ENCODE measurements around the gene CENPM. TPM values are rescaled to one million over a fixed set of nuclear protein-coding genes. Genes with fewer than 3 reads are reported as not detected.

The CENPM gene
- total and polyA plus RNA-seq, 7 donors = 0.52 to 2.3 (median 1.1) TPM; not detected in 1

- Histone ChIP-seq H3K4me3 (peak overlapping the region; percentile 59), H3K4me1 (peaks cover 12% of the 10 kb centered on the region), H3K27ac (no peak overlapping the region), H3K27me3 (ENCODE audit: insufficient read depth in 3 of 3, low read length in 2 of 3) (peaks cover 0 to 41% (median 16%) of the 10 kb centered on the region in 3 donors), H3K9me3 (no peaks in the 10 kb centered on the region), H3K36me3 (ENCODE audit: insufficient read depth in 1 of 2, low read depth in 1 of 2) (peaks cover 0 to 15% of the 10 kb centered on the region in 2 donors)
- WGBS, 3 donors = 27 to 41% (median 31%) methylated on average over 48 to 55 of the region's 55 CpGs
- DNase-seq (no peak), ATAC-seq (peak in 2 of 4 donors; percentile 3 to 9)
- no peak for TF ChIP-seq CTCF (IDR thresholded peaks at IDR 0.05)
- intact Hi-C loops (cut with DNase I) = no loop called here
Measured at GRCh38 chr22:41909310-41910049, 37.5 kb downstream of the CENPM start.

GRCh38 chr22:41908411-41909309 lies 38.3 kb downstream of the CENPM start:
- Histone ChIP-seq H3K4me1 (peaks cover 13% of the 10 kb centered on the region), H3K9me3 (no peaks in the 10 kb centered on the region), H3K27ac (no peak overlapping the region), H3K36me3 (ENCODE audit: insufficient read depth in 1 of 2, low read depth in 1 of 2) (peaks cover 0 to 23% of the 10 kb centered on the region in 2 donors), H3K4me3 (no peak overlapping the region), H3K27me3 (ENCODE audit: insufficient read depth in 3 of 3, low read length in 2 of 3) (peaks cover 0 to 34% (median 11%) of the 10 kb centered on the region in 3 donors)
- ATAC-seq (peak in 2 of 4 donors; percentile 3 to 8), DNase-seq (no peak)
- WGBS, 3 donors = 57 to 65% (median 58%) methylated on average over 14 of the region's 14 CpGs
- intact Hi-C loops (cut with DNase I) = no loop called here
- TF ChIP-seq CTCF (IDR thresholded peaks at IDR 0.05) = no peak

DNA sequence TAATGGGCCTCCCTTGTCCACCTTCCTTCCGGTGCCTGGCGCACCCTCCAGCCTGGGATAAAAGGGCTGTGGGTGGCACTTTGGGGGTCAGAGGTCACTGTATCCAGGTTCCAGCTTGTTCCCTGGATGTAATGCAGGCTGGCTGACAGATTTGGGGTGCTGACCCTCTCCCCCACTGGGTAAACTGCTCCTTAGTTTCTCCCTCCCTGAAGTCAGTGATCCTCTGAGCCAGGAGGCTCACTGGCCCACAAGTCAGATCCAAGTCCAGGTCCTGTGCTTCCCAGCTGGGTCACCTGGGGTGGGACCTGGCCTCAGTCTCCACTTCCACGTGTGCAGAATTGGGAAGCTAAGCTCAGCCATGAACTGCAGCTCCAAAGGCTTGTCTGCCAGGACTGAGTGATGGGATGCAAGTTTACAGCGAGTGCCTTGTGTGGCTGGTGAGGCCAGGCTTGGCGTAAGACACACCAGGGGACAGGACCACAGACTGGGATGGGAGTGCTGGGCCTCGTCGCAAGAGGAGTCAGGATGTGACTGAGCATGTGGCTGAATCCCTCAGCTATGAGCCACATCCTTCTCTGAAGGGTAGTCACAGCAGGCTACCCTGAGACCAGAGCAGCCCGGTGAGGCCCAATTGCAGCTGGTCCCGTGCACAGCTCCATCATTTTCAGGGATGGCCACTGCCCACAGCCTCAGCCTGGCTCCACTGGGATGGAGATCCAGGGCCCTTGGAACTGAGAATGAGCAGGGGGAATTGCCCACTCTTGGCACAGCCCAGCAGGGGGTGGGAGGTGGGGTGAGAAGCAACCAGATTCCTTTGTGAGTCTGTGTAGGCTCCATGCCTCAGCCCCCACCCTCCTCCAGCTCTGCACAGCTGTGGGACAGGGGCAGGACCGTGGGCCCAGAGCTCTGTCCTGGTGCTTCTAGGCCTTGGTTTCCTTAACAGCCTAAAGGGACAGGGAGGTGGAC lies 39.2 kb downstream of the CENPM start:
- TF ChIP-seq CTCF (IDR thresholded peaks at IDR 0.05) = no peak
- DNase-seq = no peak
- H3K36me3 ChIP-seq (ENCODE audit: insufficient read depth in 1 of 2, low read depth in 1 of 2) = peaks cover 0 to 31% of the 10 kb centered on the region in 2 donors
- intact Hi-C loops (cut with DNase I) = no loop called here
- no peak overlapping the region for H3K4me3 ChIP-seq
- WGBS, 3 donors = 78 to 83% (median 83%) methylated on average over 10 of the region's 10 CpGs
- peaks cover 0 to 25% (median 11%) of the 10 kb centered on the region in 3 donors for H3K27me3 ChIP-seq (ENCODE audit: insufficient read depth in 3 of 3, low read length in 2 of 3)
- peaks cover 22% of the 10 kb centered on the region for H3K4me1 ChIP-seq
- H3K9me3 ChIP-seq = no peaks in the 10 kb centered on the region
- ATAC-seq = no peak
- no peak overlapping the region for H3K27ac ChIP-seq

GRCh38 chr22:41906822-41907221 lies 40.1 kb downstream of the CENPM start:
- intact Hi-C loops (cut with DNase I) = no loop called here
- peaks cover 24% of the 10 kb centered on the region for H3K4me1 ChIP-seq

More at GRCh38 chr22:41906822-41907221, 40.1 kb downstream of the CENPM start:
- Histone ChIP-seq H3K9me3 (no peaks in the 10 kb centered on the region), H3K4me3 (no peak overlapping the region), H3K27me3 (ENCODE audit: insufficient read depth in 3 of 3, low read length in 2 of 3) (peaks cover 0 to 16% (median 6%) of the 10 kb centered on the region in 3 donors), H3K36me3 (ENCODE audit: insufficient read depth in 1 of 2, low read depth in 1 of 2) (peaks cover 0 to 31% of the 10 kb centered on the region in 2 donors), H3K27ac (no peak overlapping the region)
- ATAC-seq = no peak
- no peak for DNase-seq
- 86 to 92% (median 92%) methylated on average over 5 of the region's 5 CpGs for WGBS, 3 donors
- TF ChIP-seq CTCF (IDR thresholded peaks at IDR 0.05) = no peak

Data from psoas muscle (tissue), 8 donors.